HCT116 (cell line): Measurements from ENCODE around the gene SRL. TPM values are rescaled to one million over a fixed set of nuclear protein-coding genes. Genes with fewer than 3 reads are reported as not detected.

Source experiments
- ATAC-seq: fragments of 200-7000 bp; cut with Tn5 transposase; 2 replicates; pipeline ENCODE4 v1.9.1; 2020; ENCODE audit warnings: mild to moderate bottlenecking, moderate library complexity
- BruUV-seq: library from RNA; stranded (reverse); fragments of 400-500 nt; replicated peaks from 2 replicates; lab custom pipeline; 2021; lab: Mats Ljungman, UMichigan
- CTCF ChIA-PET: fragments of 300-600 bp; sonication (Branson Sonifier 250); formaldehyde crosslinking; loops from one replicate; lab custom pipeline; 2021; ENCODE audit warnings: antibody characterized with exemption; lab: Charles Lee
- POLR2A ChIA-PET: fragments of 300-600, 350-600 bp; sonication (Branson Sonifier 250); formaldehyde crosslinking; loops from one replicate; lab custom pipeline; 2021; ENCODE audit warnings: antibody characterized with exemption; lab: Charles Lee
- RAD21 ChIA-PET, 2 experiments: fragments of 300-600 bp; sonication (Branson Sonifier 250); formaldehyde crosslinking; loops; one replicate each; lab custom pipeline; 2023; ENCODE audit warnings: low total read pairs in 2 of 2; ENCODE audit not compliant: uncharacterized antibody in 2 of 2, unreplicated experiment in 2 of 2, low non-redundant PET in 1 of 2; lab: Charles Lee
- DNase-seq: peaks from one replicate; pipeline ENCODE4 v3.0.0-alpha.2; 2010; ENCODE audit warnings: low read depth, low spot score
- H2AFZ ChIP-seq: fragments of 200-600 bp; shearing (Covaris generic), sonication (generic); 2 replicates; pipeline ENCODE4 v1.6.1; 2017; ENCODE audit warnings: low read depth, mixed run types, mixed read lengths, antibody characterized with exemption, low read length; ENCODE audit not compliant: poor library complexity, severe bottlenecking
- H3K27ac ChIP-seq: 2 replicates; pipeline ENCODE4 v1.5.1; 2012; ENCODE audit warnings: low read depth, low read length
- H3K27me3 ChIP-seq: fragments of 200-600 bp; sonication (generic); 2 replicates; pipeline ENCODE4 v1.6.1; 2016; ENCODE audit warnings: mixed run types, low read length, mixed read lengths; ENCODE audit not compliant: insufficient read depth
- H3K36me3 ChIP-seq, 2 experiments: fragments of 200-500 bp in 1 of 2; fragments of 200-600 bp in 1 of 2; sonication (Bioruptor generic) in 1 of 2; sonication (generic) in 1 of 2; 2 replicates each; pipeline versions ENCODE4 v1.5.1 to v1.6.1; 2014 to 2016; ENCODE audit warnings: low read length in 2 of 2, inconsistent platforms in 1 of 2, mixed read lengths in 1 of 2, mixed run types in 1 of 2; ENCODE audit not compliant: insufficient read depth in 2 of 2, control insufficient read depth in 1 of 2
- H3K4me1 ChIP-seq, 2 experiments: fragments of 200-600 bp in 1 of 2; sonication (generic) in 1 of 2; 2 replicates each; pipeline versions ENCODE4 v1.5.1 to v1.6.1; 2012 to 2017; ENCODE audit warnings: low read length in 2 of 2, inconsistent platforms in 1 of 2, mild to moderate bottlenecking in 1 of 2, mixed read lengths in 1 of 2, mixed run types in 1 of 2, moderate library complexity in 1 of 2; ENCODE audit not compliant: insufficient read depth in 2 of 2, control insufficient read depth in 1 of 2
- H3K4me2 ChIP-seq: fragments of 200-600 bp; sonication (generic); 2 replicates; pipeline ENCODE4 v1.6.1; 2017; ENCODE audit warnings: mixed run types, low read length, mixed read lengths
- H3K4me3 ChIP-seq, 2 experiments: fragments of 200-600 bp in 1 of 2; sonication (generic) in 1 of 2; replicated peaks in 1 of 2; 2 replicates each; pipeline ENCODE4 v1.5.1; 2011 to 2016; ENCODE audit warnings: low read length in 2 of 2, control low read depth in 1 of 2, low read depth in 1 of 2, mild to moderate bottlenecking in 1 of 2, mixed read lengths in 1 of 2, mixed run types in 1 of 2
- H3K79me2 ChIP-seq: fragments of 200-600 bp; sonication (generic); 2 replicates; pipeline ENCODE4 v1.6.1; 2017; ENCODE audit warnings: mild to moderate bottlenecking, mixed run types, low read length, moderate library complexity, mixed read lengths; ENCODE audit not compliant: insufficient read depth
- H3K9ac ChIP-seq: fragments of 200-600 bp; sonication (generic); 2 replicates; pipeline ENCODE4 v1.6.1; 2016; ENCODE audit warnings: low read length, mixed read lengths
- H3K9me2 ChIP-seq: fragments of 200-600 bp; sonication (generic), shearing (Covaris generic); 2 replicates; pipeline ENCODE4 v1.6.1; 2017; ENCODE audit warnings: mixed run types, mild to moderate bottlenecking, moderate library complexity; ENCODE audit not compliant: insufficient read depth
- H3K9me3 ChIP-seq, 2 experiments: fragments of 200-500 bp in 1 of 2; fragments of 200-600 bp in 1 of 2; sonication (Bioruptor generic) in 1 of 2; sonication (generic) in 1 of 2; 2 replicates each; pipeline ENCODE4 v1.6.1; 2014 to 2017; ENCODE audit warnings: low read length in 2 of 2, mixed read lengths in 2 of 2, inconsistent platforms in 1 of 2, low read depth in 1 of 2, mild to moderate bottlenecking in 1 of 2, mixed run types in 1 of 2, moderate library complexity in 1 of 2; ENCODE audit not compliant: control insufficient read depth in 1 of 2, insufficient read depth in 1 of 2
- H4K20me1 ChIP-seq: fragments of 200-600 bp; sonication (generic), shearing (Covaris generic); 2 replicates; pipeline ENCODE4 v1.6.1; 2017; ENCODE audit warnings: mixed run types, mild to moderate bottlenecking, moderate library complexity; ENCODE audit not compliant: insufficient read depth
- CEBPB ChIP-seq: IDR thresholded peaks from 2 replicates; pipeline ENCODE4 v1.6.1; 2012; ENCODE audit warnings: low read depth
- EGR1 ChIP-seq: IDR thresholded peaks from 2 replicates; pipeline ENCODE4 v1.6.1; 2012; ENCODE audit warnings: low read depth
- ELF1 ChIP-seq: IDR thresholded peaks from 2 replicates; pipeline ENCODE4 v1.6.1; 2012; ENCODE audit warnings: low read depth, borderline replicate concordance
- EZH2 ChIP-seq: fragments of 200-600 bp; sonication (generic); IDR thresholded peaks from 2 replicates; pipeline ENCODE4 v1.6.1; 2017; ENCODE audit warnings: antibody characterized with exemption, mixed run types
- EZH2phosphoT487 ChIP-seq: fragments of 200-600 bp; IDR thresholded peaks from 2 replicates; pipeline ENCODE4 v1.6.1; 2018; ENCODE audit warnings: antibody characterized with exemption, borderline replicate concordance
- JUND ChIP-seq: IDR thresholded peaks from 2 replicates; pipeline ENCODE4 v1.6.1; 2012
- POLR2AphosphoS5 ChIP-seq: IDR thresholded peaks from 2 replicates; pipeline ENCODE4 v1.6.1; 2011; ENCODE audit warnings: mild to moderate bottlenecking, low read depth, low read length, moderate library complexity
- RAD21 ChIP-seq: IDR thresholded peaks from 2 replicates; pipeline ENCODE4 v1.6.1; 2012; ENCODE audit warnings: low read depth, mild to moderate bottlenecking
- SIN3A ChIP-seq: IDR thresholded peaks from 2 replicates; pipeline ENCODE4 v1.6.1; 2012; ENCODE audit warnings: low read depth
- SP1 ChIP-seq: IDR thresholded peaks from 2 replicates; pipeline ENCODE4 v1.6.1; 2012; ENCODE audit warnings: low read depth
- SRF ChIP-seq: IDR thresholded peaks from 2 replicates; pipeline ENCODE4 v1.6.1; 2012; ENCODE audit warnings: low read depth
- TCF7L2 ChIP-seq: IDR thresholded peaks from 2 replicates; pipeline ENCODE4 v1.7.0; 2011; ENCODE audit warnings: borderline replicate concordance, inconsistent platforms; ENCODE audit not compliant: insufficient read depth, insufficient read length; ENCODE audit errors: extremely low read depth
- YY1 ChIP-seq: IDR thresholded peaks from 2 replicates; pipeline ENCODE4 v1.6.1; 2011; ENCODE audit warnings: low read length, low read depth, moderate library complexity, mild to moderate bottlenecking; ENCODE audit not compliant: insufficient replicate concordance; ENCODE audit errors: extremely low read depth
- intact Hi-C: fragments of 100-400 bp; cut with micrococcal nuclease; formaldehyde crosslinking; loops from 2 replicates; pipeline ENCODE4 v1.10.0; 2022
- total RNA-seq: library from RNA; stranded (reverse); gene quantifications from one replicate; pipeline ENCODE4 v1.2.1, GENCODE V29; 2021; ENCODE audit not compliant: unreplicated experiment
- TF ChIP-seq, protein P1 (sequence below): IDR thresholded peaks from 2 replicates; pipeline ENCODE4 v1.6.1; 2011; ENCODE audit warnings: mild to moderate bottlenecking, low read length, moderate library complexity; ENCODE audit not compliant: insufficient replicate concordance; ENCODE audit errors: extremely low read depth
- TF ChIP-seq, protein P2 (sequence below), 3 experiments: fragments of 200-600 bp in 1 of 3; sonication (generic) in 1 of 3; IDR thresholded peaks in 2 of 3; conservative IDR thresholded peaks in 1 of 3; 2 replicates each; pipeline ENCODE4 v1.5.1; 2012 to 2017; ENCODE audit warnings: low read depth in 2 of 3, low read length in 2 of 3, antibody characterized with exemption in 1 of 3, borderline replicate concordance in 1 of 3, control low read depth in 1 of 3, mild to moderate bottlenecking in 1 of 3, mixed read lengths in 1 of 3, mixed run types in 1 of 3, moderate library complexity in 1 of 3; ENCODE audit not compliant: insufficient read depth in 1 of 3
- TF ChIP-seq, protein P3 (sequence below): IDR thresholded peaks from 2 replicates; pipeline ENCODE4 v1.6.1; 2012
- TF ChIP-seq, protein P4 (sequence below): IDR thresholded peaks from 2 replicates; pipeline ENCODE4 v1.6.1; 2012; ENCODE audit warnings: low read depth

SRL gene
- total RNA-seq, 1 experiment from 2014 or later, result not detected

DNA sequence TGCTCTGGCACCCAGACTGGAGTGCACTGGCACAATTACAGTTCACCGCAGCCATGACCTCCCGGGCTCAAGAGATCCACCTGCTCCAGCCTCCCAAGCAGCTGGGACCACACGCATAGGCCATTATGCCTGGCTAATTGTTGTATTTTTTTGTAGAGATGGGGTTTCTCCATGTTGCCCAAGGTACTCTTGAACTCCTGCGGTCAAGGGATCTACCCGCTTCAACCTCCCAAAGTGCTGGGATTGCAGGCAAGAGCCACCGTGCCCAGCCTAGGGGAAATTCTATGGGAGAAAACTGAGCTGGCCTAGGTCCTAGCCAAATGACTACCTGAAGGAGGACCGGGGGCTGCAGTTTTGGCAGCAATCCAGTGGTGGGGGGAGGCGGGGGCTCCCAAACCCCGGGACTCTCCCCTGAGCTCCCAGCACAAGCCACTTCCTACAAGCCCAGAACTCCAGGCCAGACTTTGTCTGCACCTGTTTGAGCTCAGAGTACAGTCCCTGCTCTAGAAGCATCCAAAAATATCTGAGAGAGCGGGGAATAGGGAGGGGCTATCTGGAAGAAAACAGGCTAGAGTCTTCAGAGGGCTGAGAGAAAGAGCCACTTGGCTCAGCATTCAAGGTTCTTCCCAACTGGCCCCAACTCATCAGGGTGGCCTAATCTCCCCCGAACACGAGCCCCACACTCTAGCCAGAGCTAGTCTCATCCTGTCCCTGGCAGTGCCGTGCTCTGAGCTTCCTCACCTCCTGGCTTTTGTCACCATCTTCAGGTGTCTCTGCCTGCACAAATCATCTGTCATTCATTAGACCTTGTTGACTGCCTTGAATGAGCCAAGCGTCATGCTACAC lies 9.1 kb downstream of the SRL start:
- intact Hi-C loops, result no loop called here
- Histone ChIP-seq H2AFZ (no peak overlapping the region), H3K27me3 (no peaks in the 10 kb centered on the region), H3K36me3 (no peaks in the 10 kb centered on the region), H3K27ac (no peak overlapping the region), H3K9me3 (no peaks in the 10 kb centered on the region), H3K4me1 (no peaks in the 10 kb centered on the region), H3K9ac (no peak overlapping the region), H3K4me3 (no peak overlapping the region), H4K20me1 (no peaks in the 10 kb centered on the region), H3K79me2 (no peaks in the 10 kb centered on the region), H3K4me2 (no peak overlapping the region)
- ChIA-PET RAD21 (no interaction called here), CTCF (interaction anchor here (1.4 kb wide), 1 partner anchor 21 kb away, joined by 4 read pairs; no protein-coding TSS in a partner anchor)
- ATAC-seq, result no peak
- no peak for DNase-seq
- TF ChIP-seq JUND (no peak), TCF7L2 (no peak), YY1 (no peak), EZH2 (no peak), EZH2phosphoT487 (no peak), SRF (no peak), EGR1 (no peak), SIN3A (no peak), RAD21 (no peak; the same call in 1 of the 2 replicates), ELF1 (no peak), CEBPB (no peak), SP1 (no peak), POLR2AphosphoS5 (no peak)
- TF ChIP-seq, protein P1, sequence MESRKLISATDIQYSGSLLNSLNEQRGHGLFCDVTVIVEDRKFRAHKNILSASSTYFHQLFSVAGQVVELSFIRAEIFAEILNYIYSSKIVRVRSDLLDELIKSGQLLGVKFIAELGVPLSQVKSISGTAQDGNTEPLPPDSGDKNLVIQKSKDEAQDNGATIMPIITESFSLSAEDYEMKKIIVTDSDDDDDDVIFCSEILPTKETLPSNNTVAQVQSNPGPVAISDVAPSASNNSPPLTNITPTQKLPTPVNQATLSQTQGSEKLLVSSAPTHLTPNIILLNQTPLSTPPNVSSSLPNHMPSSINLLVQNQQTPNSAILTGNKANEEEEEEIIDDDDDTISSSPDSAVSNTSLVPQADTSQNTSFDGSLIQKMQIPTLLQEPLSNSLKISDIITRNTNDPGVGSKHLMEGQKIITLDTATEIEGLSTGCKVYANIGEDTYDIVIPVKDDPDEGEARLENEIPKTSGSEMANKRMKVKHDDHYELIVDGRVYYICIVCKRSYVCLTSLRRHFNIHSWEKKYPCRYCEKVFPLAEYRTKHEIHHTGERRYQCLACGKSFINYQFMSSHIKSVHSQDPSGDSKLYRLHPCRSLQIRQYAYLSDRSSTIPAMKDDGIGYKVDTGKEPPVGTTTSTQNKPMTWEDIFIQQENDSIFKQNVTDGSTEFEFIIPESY, result no peak
- TF ChIP-seq, protein P2, sequence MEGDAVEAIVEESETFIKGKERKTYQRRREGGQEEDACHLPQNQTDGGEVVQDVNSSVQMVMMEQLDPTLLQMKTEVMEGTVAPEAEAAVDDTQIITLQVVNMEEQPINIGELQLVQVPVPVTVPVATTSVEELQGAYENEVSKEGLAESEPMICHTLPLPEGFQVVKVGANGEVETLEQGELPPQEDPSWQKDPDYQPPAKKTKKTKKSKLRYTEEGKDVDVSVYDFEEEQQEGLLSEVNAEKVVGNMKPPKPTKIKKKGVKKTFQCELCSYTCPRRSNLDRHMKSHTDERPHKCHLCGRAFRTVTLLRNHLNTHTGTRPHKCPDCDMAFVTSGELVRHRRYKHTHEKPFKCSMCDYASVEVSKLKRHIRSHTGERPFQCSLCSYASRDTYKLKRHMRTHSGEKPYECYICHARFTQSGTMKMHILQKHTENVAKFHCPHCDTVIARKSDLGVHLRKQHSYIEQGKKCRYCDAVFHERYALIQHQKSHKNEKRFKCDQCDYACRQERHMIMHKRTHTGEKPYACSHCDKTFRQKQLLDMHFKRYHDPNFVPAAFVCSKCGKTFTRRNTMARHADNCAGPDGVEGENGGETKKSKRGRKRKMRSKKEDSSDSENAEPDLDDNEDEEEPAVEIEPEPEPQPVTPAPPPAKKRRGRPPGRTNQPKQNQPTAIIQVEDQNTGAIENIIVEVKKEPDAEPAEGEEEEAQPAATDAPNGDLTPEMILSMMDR (IDR thresholded peaks at IDR 0.05 in 2 of 3, conservative IDR thresholded peaks at IDR 0.05 in 1 of 3; ENCODE audit: borderline replicate concordance in 1 of 3, insufficient read depth in 1 of 3, low read depth in 2 of 3, low read length in 2 of 3), result no peak
- TF ChIP-seq, protein P3, sequence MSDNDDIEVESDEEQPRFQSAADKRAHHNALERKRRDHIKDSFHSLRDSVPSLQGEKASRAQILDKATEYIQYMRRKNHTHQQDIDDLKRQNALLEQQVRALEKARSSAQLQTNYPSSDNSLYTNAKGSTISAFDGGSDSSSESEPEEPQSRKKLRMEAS, result no peak
- TF ChIP-seq, protein P4, sequence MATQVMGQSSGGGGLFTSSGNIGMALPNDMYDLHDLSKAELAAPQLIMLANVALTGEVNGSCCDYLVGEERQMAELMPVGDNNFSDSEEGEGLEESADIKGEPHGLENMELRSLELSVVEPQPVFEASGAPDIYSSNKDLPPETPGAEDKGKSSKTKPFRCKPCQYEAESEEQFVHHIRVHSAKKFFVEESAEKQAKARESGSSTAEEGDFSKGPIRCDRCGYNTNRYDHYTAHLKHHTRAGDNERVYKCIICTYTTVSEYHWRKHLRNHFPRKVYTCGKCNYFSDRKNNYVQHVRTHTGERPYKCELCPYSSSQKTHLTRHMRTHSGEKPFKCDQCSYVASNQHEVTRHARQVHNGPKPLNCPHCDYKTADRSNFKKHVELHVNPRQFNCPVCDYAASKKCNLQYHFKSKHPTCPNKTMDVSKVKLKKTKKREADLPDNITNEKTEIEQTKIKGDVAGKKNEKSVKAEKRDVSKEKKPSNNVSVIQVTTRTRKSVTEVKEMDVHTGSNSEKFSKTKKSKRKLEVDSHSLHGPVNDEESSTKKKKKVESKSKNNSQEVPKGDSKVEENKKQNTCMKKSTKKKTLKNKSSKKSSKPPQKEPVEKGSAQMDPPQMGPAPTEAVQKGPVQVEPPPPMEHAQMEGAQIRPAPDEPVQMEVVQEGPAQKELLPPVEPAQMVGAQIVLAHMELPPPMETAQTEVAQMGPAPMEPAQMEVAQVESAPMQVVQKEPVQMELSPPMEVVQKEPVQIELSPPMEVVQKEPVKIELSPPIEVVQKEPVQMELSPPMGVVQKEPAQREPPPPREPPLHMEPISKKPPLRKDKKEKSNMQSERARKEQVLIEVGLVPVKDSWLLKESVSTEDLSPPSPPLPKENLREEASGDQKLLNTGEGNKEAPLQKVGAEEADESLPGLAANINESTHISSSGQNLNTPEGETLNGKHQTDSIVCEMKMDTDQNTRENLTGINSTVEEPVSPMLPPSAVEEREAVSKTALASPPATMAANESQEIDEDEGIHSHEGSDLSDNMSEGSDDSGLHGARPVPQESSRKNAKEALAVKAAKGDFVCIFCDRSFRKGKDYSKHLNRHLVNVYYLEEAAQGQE, result no peak
- TF ChIP-seq, all 23 proteins: peak for 0
- no TSS peak for BruUV-seq
- H3K9me2 ChIP-seq, result no peaks in the 10 kb centered on the region
- POLR2A ChIA-PET, result no interaction called here
